GM10248 (cell line): Measurements from ENCODE around the gene ARHGEF11.
"Not testable (repeated sequence)": the region's sequence is repeated elsewhere in the genome, so short reads cannot be mapped to it uniquely, and the experiment has no call there.

ENCODE experiments used
- CTCF ChIA-PET: fragments of 300-600 bp; sonication (Branson Sonifier 250); formaldehyde crosslinking; extraction: SDS; loops from one replicate; lab custom pipeline; 2021; ENCODE audit warnings: antibody characterized with exemption; lab: Yijun Ruan, JAX
- POLR2A ChIA-PET: fragments of 350-650 bp; sonication (Branson Sonifier 250); formaldehyde crosslinking; extraction: SDS; loops from one replicate; lab custom pipeline; 2020; ENCODE audit warnings: antibody characterized with exemption; lab: Yijun Ruan, JAX
- DNase-seq: peaks from one replicate; pipeline ENCODE4 v3.0.0; 2012; ENCODE audit errors: extremely low spot score
- TF ChIP-seq, protein P1 (sequence below): IDR thresholded peaks from 2 replicates; pipeline ENCODE4 v1.5.1; 2012; ENCODE audit warnings: mild to moderate bottlenecking, low read depth; ENCODE audit errors: extremely low read depth, missing control alignments, control extremely low read depth

ARHGEF11 gene

DNA sequence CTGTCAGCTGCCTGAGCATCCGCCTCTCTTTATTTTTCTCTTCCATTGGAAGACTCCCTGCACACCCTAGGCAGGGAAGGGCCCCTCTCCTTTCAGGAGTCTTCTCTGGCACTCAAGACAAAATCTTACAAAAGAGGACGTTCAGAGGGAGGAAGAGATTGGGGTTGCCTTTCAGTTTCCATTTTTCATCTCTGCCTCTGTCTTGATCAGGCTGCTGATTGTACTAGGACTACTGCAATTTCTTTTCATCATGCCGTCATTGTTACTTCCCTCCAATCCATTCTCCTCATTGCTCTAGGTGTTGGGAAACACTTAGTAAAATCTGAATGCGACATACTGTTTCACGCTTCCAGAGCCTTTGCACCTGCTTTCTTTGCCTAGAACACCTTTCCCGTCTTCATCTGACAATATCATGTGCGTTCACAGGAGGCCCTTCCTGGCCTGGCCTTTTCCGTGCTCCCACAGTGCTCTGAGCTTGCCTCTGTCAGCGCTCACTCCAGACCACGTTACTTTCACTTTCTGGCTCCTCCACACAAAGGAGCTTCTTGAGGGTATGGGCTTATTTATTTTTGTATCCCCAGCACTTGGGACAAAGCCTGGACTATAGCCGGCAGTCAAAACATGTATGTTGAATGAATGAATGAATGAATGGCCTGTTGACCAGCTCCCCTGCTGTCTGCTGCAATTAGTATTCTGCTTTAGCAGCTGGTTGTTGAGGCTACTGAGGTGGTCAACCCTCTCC, 114.2 kb downstream of the ARHGEF11 start:
- no peak for DNase-seq
- ChIA-PET CTCF (interaction anchor here (0.6 to 2.4 kb wide), 8 partner anchors 10 to 242 kb away, joined by 3 to 7 read pairs (median 4); no protein-coding TSS in a partner anchor), POLR2A (no interaction called here)
- TF ChIP-seq, protein P1, sequence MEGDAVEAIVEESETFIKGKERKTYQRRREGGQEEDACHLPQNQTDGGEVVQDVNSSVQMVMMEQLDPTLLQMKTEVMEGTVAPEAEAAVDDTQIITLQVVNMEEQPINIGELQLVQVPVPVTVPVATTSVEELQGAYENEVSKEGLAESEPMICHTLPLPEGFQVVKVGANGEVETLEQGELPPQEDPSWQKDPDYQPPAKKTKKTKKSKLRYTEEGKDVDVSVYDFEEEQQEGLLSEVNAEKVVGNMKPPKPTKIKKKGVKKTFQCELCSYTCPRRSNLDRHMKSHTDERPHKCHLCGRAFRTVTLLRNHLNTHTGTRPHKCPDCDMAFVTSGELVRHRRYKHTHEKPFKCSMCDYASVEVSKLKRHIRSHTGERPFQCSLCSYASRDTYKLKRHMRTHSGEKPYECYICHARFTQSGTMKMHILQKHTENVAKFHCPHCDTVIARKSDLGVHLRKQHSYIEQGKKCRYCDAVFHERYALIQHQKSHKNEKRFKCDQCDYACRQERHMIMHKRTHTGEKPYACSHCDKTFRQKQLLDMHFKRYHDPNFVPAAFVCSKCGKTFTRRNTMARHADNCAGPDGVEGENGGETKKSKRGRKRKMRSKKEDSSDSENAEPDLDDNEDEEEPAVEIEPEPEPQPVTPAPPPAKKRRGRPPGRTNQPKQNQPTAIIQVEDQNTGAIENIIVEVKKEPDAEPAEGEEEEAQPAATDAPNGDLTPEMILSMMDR = no peak

DNA sequence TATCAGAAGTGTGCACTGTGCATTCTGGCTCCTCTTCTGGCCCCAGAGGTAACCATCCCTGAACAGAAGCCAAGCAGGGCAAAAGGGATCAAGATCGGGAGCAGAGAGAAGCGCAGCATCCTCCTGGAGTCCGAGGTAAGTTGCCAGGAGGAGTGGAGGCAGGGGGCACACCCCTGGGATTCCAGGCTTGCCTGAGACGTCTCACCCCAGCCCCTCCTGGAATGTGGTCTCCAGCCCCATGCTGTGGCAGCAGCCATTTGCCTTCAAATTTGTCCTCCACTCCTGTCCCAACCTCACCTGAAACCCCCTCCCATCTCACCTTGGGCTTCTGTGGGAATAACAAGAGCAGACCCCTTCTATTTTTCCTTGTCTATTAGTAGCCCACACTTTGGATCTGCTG, 115.1 kb downstream of the ARHGEF11 start:
- CTCF ChIA-PET = interaction anchor here (1.1 to 2.4 kb wide), 2 partner anchors 38 to 241 kb away, joined by 3 to 7 read pairs; no protein-coding TSS in a partner anchor
- TF ChIP-seq, protein P1 = no peak
- POLR2A ChIA-PET = no interaction called here
- no peak for DNase-seq

DNA sequence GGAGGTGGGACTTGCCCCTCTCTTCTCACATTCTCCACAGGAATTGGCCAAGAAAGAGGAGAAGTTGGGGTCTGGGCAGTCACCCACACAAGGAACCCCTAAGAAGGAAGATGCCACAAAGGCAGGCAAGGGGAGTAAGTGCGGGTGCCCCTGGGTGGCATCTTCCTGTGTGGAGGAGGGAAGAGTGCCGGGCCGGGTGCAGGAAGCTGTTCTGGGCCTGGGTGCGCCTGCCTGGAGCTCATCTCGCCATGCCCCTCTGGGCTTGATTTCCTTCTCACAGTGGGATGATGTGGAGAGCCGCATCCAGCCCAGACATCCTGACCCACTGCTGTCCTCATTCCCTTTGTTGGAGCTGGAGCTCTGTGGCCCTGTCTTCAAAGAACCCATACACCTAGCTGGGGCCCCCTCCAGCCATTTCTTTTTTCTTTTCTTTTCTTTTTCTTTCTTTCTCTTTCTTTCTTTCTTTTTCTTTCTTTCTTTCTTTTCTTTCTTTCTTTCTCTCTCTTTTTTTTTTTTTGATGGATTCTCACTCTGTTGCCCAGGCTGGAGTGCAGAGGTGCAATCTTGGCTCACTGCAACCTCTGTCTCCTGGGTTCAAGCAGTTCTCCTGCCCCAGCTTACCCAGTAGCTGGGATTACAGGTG, 115.8 kb downstream of the ARHGEF11 start:
- TF ChIP-seq, protein P1 = no peak
- CTCF ChIA-PET = interaction anchor here (1.1 to 1.4 kb wide), 2 partner anchors 19 to 240 kb away, joined by 3 to 4 read pairs; no protein-coding TSS in a partner anchor
- POLR2A ChIA-PET = no interaction called here

DNA sequence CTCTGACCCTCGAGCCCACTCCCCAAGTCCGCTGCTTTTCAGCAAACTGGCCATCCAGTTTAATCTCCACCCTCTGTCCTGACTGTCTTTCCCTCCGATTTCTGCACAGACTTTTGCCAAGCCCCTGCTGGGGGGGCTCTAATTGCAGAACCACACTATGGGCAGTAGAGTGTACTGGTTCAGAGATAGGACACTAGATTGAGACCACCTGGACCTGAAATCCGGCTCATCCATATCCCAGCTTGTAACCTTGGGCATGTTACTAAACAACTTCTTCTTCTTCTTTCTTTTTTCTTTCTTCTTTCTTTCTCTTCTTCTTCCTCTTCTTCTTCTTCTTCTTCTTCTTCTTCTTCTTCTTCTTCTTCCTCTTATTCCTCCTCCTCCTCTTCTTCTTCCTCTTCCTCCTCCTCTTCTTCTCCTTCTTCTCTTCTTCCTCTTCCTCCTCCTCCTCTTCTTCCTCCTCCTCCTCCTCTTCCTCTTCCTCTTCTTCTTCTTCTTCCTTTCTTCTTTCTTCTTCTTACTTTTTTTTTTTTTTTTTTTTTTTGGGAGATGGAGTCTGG, 117.4 kb downstream of the ARHGEF11 start:
- POLR2A ChIA-PET = interaction anchor here (0.7 kb wide), 1 partner anchor 24 kb away, joined by 4 read pairs; no protein-coding TSS in a partner anchor
- TF ChIP-seq, protein P1 = no peak
- no peak for DNase-seq
- CTCF ChIA-PET = interaction anchor here (0.7 to 3.8 kb wide), 20 partner anchors 9 to 300 kb away, joined by 3 to 20 read pairs (median 4); partner anchors contain the start of genes NTRK1 and PEAR1

More for the DNA sequence above, 115.8 kb downstream of the ARHGEF11 start:
- DNase-seq = no peak

DNA sequence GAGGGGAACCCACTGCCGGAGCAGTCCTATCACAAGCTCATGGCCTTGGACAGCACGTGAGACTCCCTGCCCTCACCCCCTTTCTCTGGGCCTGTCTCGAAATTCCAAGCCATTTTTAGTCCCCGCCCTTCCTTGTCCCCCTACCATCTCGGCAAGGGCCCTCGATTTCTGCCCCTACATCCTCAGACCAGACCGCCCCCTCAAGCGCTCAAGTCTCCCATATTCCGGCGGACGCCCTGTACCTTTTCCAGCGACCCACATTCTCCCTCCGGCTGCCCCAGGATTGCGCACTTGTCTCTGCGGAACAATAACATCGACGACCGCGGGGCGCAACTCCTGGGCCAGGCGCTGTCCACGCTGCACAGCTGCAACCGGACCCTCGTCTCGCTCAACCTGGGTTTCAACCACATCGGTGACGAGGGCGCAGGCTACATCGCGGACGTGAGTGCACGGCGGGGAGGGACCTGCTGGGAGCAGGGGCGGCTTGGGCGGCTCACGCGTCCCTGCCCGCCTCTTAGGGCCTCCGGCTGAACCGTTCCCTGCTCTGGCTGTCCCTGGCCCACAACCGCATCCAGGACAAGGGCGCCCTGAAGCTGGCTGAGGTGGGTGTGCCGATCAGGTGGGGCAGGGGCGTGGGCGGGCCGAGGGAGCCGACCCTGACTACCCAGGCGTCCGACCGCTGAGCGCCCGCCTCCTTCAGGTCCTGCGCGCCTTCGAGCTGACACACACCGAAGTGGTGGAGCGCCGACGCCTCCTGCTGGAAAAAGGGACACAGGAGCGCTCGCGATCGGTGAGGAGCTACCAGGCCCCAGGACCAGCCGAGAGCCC, 118.1 kb downstream of the ARHGEF11 start:
- DNase-seq = peak; percentile 65
- ChIA-PET CTCF (interaction anchor here (0.7 to 3.8 kb wide), 24 partner anchors 10 to 299 kb away, joined by 3 to 20 read pairs (median 3); partner anchors contain the start of genes NTRK1 and PEAR1), POLR2A (no interaction called here)
- TF ChIP-seq, protein P1 = peak; percentile 67

DNA sequence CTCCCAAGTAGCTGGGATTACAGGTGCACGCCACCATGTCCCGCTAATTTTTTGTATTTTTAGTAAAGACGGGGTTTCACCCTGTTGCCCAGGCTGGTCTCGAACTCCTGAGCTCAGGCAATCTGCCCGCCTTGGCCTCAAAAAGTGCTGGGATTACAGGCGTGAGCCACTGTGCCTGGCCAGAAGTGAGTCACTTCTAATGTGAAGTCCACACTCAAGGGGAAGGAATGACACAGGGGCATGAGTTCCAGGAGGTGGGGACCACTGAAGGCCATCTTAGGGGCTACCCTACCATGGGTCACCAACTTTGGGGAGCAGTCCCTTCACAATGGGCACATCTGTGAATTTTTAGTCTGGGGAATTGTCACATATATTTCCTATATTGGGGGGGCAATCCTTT, 118.8 kb downstream of the ARHGEF11 start:
- CTCF ChIA-PET = interaction anchor here (0.7 to 3.8 kb wide), 9 partner anchors 10 to 238 kb away, joined by 3 to 20 read pairs (median 4); partner anchors contain the start of gene PEAR1
- POLR2A ChIA-PET, DNase-seq: not testable (repeated sequence)
